NCI-H187 treated with DMSO at 0.1 percent for 48 hours (cell line): ENCODE results near the gene RHBDD3.

Experiments used
- DNase-seq: peaks from one replicate; lab custom pipeline; 2025; lab: John Stamatoyannopoulos, UW

The RHBDD3 gene

GRCh38 chr22:29216873-29217666 is 50.7 kb downstream of the RHBDD3 start:
- no peak for DNase-seq

GRCh38 chr22:29216011-29216872 is 51.5 kb downstream of the RHBDD3 start:
- DNase-seq: no peak

GRCh38 chr22:29215012-29215860 is 52.5 kb downstream of the RHBDD3 start:
- no peak for DNase-seq

- DNase-seq: no peak
Observed at GRCh38 chr22:29214232-29214631, 53.5 kb downstream of the RHBDD3 start.

- DNase-seq: no peak
Observed at GRCh38 chr22:29213493-29213892, 54.3 kb downstream of the RHBDD3 start.

- DNase-seq: no peak
Observed at GRCh38 chr22:29212743-29213142, 55.0 kb downstream of the RHBDD3 start.

- DNase-seq: no peak
Observed at GRCh38 chr22:29211466-29211865, 56.3 kb downstream of the RHBDD3 start.

- no peak for DNase-seq
Observed at GRCh38 chr22:29211066-29211465, 56.7 kb downstream of the RHBDD3 start.
